HG03575 (cell line): ENCODE measurements around the gene MAGI3.
"Not testable (repeated sequence)": the region's sequence is repeated elsewhere in the genome, so short reads cannot be mapped to it uniquely, and the experiment has no call there.

ENCODE experiments used
- ATAC-seq: cut with Tn5 transposase; IDR thresholded peaks from one replicate; pipeline ENCODE4 v1.9.1; 2021; ENCODE audit not compliant: unreplicated experiment, insufficient number of reproducible peaks, low FRiP score; ENCODE audit errors: extremely low read depth

Gene MAGI3

DNA sequence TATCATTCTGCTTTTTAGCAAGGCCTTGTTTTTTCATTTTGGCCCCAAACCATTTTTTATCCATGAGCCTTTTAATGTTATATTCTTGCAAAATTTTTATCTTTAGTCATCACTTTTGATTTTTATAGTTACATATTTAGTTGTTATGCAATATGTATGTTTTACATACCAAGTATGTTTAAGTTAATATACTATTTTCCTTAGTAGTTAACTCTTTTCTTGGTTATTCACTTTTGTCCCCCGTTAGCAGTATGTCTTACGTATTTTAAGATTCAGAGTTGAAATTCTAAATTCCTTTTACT, 44.5 kb downstream of the MAGI3 start:
- ATAC-seq: no peak

DNA sequence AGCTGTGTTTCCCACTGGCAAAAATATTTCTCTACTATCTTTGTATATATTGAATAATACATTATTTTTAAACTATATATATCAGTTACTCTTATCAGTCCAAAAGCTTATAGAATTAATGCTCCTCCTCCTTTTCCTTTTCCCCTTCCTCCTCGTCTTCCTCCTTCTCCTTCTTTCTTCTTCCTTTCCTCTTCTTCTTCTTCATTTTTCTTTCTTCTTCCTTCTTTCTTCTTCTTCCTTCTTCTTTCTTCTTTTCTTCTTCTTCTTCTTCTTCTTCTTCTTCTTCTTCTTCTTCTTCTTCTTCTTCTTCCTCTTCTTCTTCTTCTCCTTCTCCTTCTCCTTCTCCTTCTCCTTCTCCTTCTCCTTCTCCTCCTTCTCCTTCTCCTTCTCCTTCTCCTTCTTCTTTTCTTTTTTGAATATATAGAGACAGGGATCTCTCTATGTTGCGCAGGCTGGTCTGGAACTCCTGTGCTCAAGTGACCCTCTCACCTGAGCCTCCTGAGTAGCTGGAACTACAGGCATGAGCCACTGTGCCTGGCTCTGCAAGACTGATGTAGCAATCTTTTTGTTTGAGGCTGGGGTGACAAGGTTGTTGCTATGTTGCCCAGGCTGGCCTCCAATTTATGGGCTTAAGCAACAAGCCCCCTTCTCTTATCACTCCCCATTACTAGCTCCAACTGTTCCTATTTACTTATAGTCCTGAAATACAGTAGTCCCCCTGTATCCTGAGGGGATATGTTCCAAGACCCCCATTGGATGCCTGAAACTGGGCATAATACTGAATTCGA, 47.4 kb downstream of the MAGI3 start:
- ATAC-seq: no peak

DNA sequence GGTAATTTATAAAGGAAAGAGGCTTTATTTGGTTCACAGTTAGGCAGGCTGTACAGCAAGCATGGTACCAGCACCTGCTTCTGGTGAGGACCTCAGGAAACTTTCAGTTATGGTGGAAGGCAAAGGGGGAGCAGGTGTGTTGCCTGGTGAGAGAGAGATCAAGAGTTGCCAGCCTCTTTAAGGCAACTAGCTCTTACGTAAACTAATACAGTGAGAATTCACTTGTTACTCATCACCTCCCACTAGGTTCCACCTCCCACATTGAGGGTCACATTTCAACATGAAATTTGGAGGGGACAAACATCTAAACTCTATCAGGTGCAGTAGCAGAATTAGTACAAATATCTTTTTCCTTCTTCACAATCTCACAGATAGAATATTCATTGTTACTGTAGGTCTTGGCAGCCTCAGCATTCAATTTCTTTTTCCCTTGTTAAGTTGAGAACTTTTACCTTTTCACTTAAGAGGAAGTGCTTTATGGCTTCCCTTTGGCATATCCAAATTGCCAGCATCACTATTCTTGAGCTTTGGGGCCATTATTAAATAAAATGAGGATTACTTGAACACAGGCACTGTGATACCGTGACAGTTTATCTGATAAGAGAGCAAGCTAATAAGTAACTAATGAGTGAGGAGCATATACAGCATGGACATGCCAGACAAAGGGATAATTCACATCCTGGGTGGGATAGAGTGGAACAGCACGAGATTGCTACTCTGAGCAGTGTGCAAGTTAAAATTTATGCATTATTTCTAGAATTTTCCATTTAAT, 48.4 kb downstream of the MAGI3 start:
- no peak for ATAC-seq

DNA sequence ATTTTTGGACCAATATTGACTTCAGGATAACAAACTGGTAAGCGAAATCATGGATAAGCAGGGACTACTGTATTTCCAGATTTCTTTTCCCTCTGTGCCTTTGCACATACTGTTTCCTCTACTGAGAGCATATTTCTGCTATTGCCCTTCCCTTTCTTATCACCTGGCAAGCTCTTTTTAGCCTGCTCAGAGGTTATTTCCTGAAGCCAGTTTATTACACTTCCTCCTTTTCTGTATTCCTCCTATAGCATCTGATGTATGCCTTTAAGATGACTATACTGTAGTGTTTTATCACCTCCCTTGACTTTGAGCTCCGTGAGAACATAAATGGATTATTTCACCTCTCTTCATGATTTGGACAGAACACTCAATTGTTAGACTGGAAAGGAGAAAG, 49.0 kb downstream of the MAGI3 start:
- no peak for ATAC-seq

DNA sequence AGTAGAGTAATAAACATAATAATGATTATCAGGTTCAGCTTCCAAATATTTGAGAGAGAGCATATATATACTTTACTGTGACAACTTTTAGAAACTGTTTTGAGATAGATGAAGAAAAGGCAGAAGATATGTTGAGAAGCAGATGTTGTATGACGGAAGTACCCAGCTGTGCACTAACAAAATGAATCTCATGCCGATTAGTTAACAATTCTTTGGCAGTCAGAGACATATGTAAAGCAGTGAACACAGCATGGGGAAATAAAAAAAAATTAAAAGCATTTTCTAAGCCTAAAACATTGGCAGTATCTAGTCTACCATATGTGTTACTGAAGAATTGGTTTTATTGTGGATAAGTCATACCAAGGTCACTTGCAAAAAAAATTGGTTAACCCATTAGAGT, 51.8 kb downstream of the MAGI3 start:
- ATAC-seq: no peak

DNA sequence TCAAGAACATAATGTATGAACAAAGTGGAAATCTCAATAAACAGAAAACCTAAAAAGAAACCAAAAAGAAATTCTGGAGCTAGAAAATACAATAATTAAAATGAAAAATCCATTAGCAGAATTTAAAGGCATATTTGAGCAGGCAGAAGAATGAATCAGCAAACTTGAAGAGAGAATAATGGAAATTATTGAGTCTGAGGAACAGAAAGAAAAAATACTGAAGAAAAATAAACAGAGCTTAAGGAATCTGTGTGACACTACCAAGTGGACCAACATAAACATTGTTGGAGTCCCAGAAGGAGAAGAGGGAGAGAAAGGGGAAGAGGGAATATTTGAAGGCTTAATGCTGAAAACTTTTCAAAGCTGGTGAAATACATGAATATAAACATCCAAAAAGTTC, 54.5 kb downstream of the MAGI3 start:
- no peak for ATAC-seq

DNA sequence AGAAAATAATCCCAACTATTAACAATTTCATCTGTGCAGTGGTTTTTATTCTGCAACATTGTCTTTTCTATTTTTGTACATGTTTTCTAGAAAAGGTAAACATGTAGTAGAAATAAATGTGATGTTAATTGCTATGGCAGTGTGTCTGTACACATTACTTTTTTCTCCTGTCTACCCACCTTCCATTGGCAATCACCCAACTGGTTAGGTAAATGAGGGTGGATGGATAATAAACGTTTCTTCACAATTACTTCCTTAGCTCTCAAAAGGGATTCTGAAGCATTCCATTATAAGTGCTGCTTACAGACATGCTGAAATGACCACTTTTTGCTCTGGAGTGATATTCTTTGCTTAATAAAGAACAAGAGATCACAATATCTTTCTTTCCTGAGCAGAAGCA, 61.4 kb downstream of the MAGI3 start:
- ATAC-seq: no peak

DNA sequence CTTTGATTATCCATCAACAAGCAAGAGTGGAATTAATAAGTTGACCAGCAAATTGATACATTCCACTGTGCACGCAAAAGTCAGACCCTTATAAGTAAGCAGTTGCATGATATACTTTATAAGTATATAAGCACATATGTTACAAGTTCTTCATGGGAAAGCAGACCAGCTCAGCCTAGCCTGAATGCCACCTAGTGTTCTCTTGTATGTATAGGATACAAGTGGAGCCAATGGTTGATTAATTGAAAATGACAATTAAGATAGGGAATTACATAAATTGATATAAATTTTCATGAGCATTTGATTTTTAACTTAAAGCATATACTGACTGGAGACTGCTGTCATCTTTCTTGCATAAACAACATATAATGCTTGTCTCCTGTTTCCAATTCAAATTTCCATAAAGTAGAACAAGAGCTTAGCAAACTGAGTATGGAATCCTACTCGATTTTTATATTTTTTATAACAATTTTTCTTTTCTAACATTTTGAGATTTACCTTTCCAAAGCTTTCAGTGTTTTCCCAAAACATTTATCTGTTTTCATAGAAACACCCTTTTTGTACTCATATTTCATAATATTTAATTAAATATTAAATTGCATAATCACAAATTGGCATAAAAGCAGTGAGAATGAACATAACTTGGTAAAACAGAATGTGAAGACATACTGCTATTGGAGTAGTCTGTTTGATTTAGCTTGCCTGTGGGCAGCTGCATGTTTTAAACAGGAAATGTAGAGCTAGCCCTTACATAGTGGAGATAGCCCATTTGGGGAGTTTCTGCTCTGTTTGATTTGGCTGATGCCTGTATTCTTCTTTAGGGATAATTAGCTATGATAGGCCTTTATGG, 62.8 kb downstream of the MAGI3 start:
- ATAC-seq: no peak

DNA sequence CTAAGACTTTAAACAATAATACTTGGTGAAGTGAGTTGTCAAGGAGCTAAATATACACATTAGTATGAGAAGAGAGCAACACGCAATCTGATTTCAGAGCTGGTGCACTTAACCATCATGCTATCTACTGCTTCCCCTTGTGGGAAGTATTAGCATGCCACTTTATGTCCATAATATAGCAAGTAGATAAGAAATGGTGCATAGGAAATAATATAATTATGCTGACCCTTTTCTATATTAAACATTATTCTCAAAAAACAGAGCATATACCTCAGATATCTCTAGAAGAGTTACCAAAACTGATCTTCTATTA, 63.4 kb downstream of the MAGI3 start:
- ATAC-seq: no peak

DNA sequence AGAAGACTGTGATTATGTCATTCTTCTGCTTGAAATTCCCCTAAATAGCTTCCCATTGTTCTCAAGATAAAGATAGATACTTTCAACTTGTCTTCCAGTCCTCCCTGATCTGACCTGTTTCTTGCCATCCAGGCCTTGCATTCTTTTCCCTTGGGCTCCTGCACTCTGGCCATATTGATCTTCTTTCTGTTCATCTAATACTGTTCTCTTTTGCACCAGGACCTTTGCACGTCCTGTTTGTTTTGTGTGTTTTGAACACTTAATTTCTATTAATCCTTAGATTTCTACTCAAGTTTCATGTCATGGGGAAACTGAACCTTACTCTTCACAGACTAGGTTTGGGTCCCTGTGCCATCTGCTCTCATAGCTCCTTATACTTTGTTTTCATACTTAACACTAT, 65.1 kb downstream of the MAGI3 start:
- ATAC-seq: no peak

DNA sequence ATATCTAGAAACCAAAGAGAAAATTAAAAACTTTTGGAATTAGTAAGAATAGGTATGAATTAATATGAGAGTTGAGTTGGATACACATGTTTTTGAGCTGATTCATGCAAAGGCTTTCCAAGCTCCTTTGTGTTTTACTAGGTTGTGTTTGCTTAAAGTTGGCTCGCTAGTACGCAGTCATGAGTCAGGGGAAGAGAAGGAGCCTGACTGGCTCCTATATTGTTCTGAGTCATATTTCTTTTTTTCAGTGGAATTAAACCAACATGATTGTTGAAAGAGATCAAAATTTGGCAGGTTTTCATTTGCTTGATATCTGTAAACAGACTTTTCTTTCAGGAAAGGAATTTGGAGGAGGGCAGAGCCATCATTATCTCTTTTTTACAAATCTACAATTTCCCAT, 66.7 kb downstream of the MAGI3 start:
- ATAC-seq: no peak

DNA sequence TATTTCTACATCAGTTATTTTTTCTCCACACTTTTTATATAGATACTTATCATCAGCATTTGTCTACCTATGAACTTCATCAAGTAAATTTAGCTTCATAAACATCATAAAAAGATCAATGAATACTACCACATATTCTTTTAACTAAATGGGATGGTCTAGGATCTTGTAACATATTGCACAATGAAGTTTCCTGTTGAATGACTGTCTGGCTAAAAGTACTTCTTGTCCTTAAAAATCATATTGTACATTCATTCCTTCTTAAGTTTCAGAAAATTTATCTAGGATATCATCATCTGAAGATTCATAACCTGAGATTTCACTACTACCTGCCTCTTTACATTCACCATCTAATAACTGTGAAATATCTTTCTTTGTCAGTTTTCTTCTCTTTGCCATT, 69.0 kb downstream of the MAGI3 start:
- ATAC-seq: no peak

DNA sequence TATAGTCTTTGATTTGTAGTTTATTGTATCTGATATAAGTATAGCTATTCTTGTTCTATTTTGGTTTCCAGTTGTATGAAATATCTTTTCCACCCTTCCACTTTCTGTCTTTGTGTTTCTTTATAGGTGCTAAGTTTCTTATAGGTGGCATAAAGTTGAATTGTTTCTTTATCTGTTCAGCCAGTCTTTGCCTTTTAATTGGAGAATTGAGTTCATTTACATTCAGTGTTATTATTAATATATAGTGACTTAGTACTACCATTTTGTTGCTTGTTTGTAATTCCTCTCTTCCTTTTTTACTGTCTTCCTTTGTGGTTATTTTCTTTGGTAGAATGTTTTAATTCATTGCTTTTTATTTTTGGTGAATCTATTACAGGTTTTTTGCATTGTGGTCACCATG, 77.7 kb downstream of the MAGI3 start:
- ATAC-seq: no peak

DNA sequence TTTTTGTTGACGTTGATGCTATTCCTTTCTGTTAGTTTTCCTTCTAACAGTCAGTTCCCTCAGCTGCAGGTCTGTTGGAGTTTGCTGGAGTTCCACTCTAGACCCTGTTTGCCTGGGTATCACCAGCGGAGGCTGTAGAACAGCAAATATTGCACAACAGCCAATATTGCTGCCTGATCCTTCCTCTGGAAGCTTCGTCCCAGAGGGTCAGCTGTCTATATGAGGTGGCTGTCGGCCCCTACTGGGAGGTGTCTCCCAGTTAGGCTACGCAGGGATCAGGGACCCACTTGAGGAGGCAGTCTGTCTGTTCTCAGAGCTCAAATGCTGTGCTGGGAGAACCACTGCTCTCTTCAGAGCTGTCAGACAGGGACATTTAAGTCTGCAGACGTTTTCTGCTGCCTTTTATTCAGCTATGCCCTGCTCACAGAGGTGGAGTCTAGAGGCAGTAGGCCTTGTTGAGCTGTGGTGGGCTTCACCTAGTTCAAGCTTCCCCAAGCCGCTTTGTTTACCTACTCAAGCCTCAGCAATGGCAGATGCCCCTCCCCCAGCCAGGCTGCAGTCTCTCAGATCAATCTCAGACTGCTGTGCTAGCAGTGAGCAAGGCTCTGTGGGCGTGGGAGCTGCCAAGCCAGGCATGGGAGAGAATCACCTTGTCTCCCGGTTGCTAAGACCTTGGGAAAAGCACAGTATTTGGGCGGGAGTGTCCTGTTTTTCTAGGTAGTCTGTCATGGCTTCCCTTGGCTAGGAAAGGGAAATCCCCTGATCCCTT, 88.3 kb downstream of the MAGI3 start:
- not testable (repeated sequence) for ATAC-seq

DNA sequence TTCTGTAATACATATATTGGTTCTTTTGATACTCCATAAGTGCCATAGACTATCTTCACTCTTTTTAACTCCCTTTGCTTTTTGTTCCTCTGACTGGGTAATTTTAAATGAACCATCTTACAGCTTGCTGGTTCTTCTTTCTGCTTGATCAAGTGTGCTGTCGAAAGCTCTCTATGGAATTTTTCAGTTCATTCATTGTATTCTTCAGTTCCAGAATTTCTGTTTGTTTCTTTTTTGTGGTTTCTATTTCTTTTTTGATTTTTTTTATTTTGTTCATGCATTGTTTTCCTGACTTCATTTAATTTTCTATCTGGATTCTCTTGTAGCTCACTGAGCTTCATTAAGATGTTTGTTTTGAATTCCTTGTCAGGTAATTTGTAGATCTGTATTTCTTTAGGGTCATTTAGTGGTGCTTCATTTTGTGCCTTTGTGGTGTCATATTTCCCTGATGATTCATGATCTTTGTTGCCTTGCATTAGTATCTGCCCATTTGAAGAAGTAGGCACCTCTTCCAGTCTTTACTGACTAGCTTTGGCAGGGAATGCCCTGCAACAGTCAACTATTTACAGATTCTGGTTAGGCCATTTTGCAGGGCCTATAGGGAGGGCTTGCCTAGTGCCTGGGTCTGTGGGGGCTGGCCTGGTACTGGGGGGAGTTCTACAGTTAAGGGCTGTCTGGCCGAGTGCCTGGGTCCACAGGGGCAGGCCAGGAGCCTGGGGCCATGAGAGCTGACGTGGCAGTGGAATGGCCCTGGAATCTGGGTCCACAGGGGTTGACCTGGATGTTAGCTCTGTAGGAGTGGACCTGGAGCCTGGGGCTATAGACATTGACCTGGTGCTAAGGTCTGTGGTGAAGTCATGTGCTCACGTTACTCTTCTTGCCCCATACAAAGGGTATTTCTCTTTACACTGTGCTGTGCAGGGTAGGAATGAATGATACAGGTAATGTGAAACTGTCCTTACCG, 89.7 kb downstream of the MAGI3 start:
- no peak for ATAC-seq

DNA sequence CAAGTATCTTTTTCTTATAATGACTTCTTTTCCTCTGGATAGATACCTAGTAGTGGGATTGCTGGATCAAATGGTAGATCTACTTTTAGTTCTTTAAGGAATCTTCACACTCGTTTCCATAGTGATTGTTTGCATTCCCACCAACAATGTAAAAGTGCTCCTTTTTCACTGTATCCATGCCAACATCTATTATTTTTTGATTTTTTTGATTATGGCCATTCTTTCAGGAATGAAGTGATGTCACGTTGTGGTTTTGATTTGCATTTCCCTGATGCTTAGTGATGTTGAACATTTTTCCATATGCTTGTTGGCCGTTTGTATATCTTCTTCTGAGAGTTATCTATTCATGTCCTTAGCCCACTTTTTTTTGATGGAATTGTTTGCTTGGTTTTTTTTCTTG, 94.8 kb downstream of the MAGI3 start:
- ATAC-seq: not testable (repeated sequence)

DNA sequence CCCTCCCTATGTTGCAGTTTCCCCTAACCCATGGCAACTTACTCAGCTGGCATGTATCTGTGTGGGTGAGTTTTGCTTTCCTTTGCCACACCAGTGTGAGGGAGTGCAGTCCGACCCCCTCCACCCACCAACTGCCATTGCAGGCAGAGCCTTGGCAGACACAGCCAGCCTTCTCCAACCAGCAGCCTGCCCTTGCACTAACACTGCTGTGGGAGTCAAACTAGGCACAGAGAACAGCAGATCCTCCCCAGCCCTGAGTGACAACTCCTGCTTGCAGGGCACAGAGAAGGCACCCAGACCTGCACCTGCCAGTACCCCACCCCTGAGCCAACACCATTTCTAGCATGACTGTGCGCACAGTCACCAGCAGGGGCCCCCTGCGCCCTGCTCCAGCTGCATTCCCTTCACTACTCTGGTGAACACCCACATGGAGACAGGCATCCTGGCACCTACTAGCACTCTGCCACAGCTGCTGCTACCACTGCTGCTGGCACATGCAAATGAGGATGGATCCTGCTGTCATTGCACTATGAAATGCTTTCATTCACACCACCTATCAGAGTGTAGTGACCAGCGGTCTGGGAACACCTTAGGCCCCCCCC, 98.4 kb downstream of the MAGI3 start:
- ATAC-seq: no peak

DNA sequence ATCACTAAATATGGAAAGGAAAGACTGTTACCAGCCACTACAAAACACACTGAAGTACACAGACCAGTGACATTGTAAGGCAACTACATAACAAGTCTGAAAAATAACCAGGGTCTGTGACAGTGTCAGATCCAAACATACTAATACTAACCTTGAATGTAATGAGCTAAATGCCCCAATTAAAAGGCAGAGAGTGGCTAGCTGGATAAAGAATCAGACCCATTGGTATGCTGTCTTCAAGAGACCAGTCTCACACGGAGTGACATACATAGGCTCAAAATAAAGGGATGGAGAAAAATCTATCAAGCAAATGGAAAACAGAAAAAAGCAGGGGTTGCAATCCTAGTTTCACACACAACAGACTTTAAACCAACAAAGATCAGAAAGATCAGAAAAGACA, 100.1 kb downstream of the MAGI3 start:
- ATAC-seq: no peak
